ENCODE measurements around the gene PRDX4.
A peak's percentile ranks its signal among the peaks of the same experiment; 100 is the strongest.
"Not testable (repeated sequence)": the region's sequence is repeated elsewhere in the genome, so short reads cannot be mapped to it uniquely, and the experiment has no call there.

The PRDX4 gene

GRCh38 chrX:23633834-23634580 lies 33.3 kb upstream of the PRDX4 start:
- TF ChIP-seq CTCF (conservative IDR thresholded peaks at IDR 0.05; ENCODE audit: low read depth, low read length), result peak; percentile 12
- no peak for DNase-seq (ENCODE audit: low read depth)
- no peak overlapping the region for H3K4me3 ChIP-seq (ENCODE audit: low read length)

- TF ChIP-seq CTCF (conservative IDR thresholded peaks at IDR 0.05; ENCODE audit: low read depth, low read length), result no peak
- no peak overlapping the region for H3K4me3 ChIP-seq (ENCODE audit: low read length)
- no peak for DNase-seq (ENCODE audit: low read depth)
These were observed 30.1 kb upstream of the PRDX4 start for GRCh38 chrX:23637187-23637586.

GRCh38 chrX:23643020-23643419 lies 24.3 kb upstream of the PRDX4 start:
- no peak overlapping the region for H3K4me3 ChIP-seq (ENCODE audit: low read length)
- DNase-seq (ENCODE audit: low read depth), result no peak
- no peak for TF ChIP-seq CTCF (conservative IDR thresholded peaks at IDR 0.05; ENCODE audit: low read depth, low read length)

GRCh38 chrX:23644744-23645143 lies 22.5 kb upstream of the PRDX4 start:
- no peak overlapping the region for H3K4me3 ChIP-seq (ENCODE audit: low read length)
- no peak for TF ChIP-seq CTCF (conservative IDR thresholded peaks at IDR 0.05; ENCODE audit: low read depth, low read length)
- DNase-seq (ENCODE audit: low read depth), result no peak

GRCh38 chrX:23656091-23656490 lies 11.2 kb upstream of the PRDX4 start:
- TF ChIP-seq CTCF (conservative IDR thresholded peaks at IDR 0.05; ENCODE audit: low read depth, low read length), result no peak
- DNase-seq (ENCODE audit: low read depth), result peak; percentile 10
- no peak overlapping the region for H3K4me3 ChIP-seq (ENCODE audit: low read length)

GRCh38 chrX:23656684-23657083 lies 10.6 kb upstream of the PRDX4 start:
- H3K4me3 ChIP-seq (ENCODE audit: low read length), result no peak overlapping the region
- TF ChIP-seq CTCF (conservative IDR thresholded peaks at IDR 0.05; ENCODE audit: low read depth, low read length), result no peak
- DNase-seq (ENCODE audit: low read depth), result no peak

GRCh38 chrX:23659339-23659738 lies 8.0 kb upstream of the PRDX4 start:
- H3K4me3 ChIP-seq (ENCODE audit: low read length), result no peak overlapping the region
- TF ChIP-seq CTCF (conservative IDR thresholded peaks at IDR 0.05; ENCODE audit: low read depth, low read length), result no peak
- no peak for DNase-seq (ENCODE audit: low read depth)

GRCh38 chrX:23660083-23660765 lies 7.1 kb upstream of the PRDX4 start:
- DNase-seq (ENCODE audit: low read depth); H3K4me3 ChIP-seq (ENCODE audit: low read length): not testable (repeated sequence)
